ENCODE results near the gene COL4A1.

The COL4A1 gene

GRCh38 chr13:110233181-110233950 lies 73.6 kb downstream of the COL4A1 start:
- DNase-seq: no peak

GRCh38 chr13:110232756-110233155 lies 74.2 kb downstream of the COL4A1 start:
- DNase-seq: no peak

GRCh38 chr13:110232142-110232541 lies 74.8 kb downstream of the COL4A1 start:
- DNase-seq: no peak

GRCh38 chr13:110231348-110232047 lies 75.5 kb downstream of the COL4A1 start:
- DNase-seq: no peak

- no peak for DNase-seq
Measured at GRCh38 chr13:110230661-110231347, 76.2 kb downstream of the COL4A1 start.

- DNase-seq: no peak
Measured at GRCh38 chr13:110229905-110230563, 76.9 kb downstream of the COL4A1 start.

GRCh38 chr13:110228936-110229904 lies 77.7 kb downstream of the COL4A1 start:
- no peak for DNase-seq

GRCh38 chr13:110227864-110228643 lies 78.9 kb downstream of the COL4A1 start:
- no peak for DNase-seq

GRCh38 chr13:110227416-110227815 lies 79.5 kb downstream of the COL4A1 start:
- no peak for DNase-seq

GRCh38 chr13:110225609-110226574 lies 81.1 kb downstream of the COL4A1 start:
- no peak for DNase-seq

GRCh38 chr13:110225003-110225402 lies 82.0 kb downstream of the COL4A1 start:
- no peak for DNase-seq

- no peak for DNase-seq
Measured at GRCh38 chr13:110224519-110224918, 82.4 kb downstream of the COL4A1 start.

- no peak for DNase-seq
Measured at GRCh38 chr13:110221406-110222117, 85.4 kb downstream of the COL4A1 start.

GRCh38 chr13:110220471-110220870 lies 86.5 kb downstream of the COL4A1 start:
- no peak for DNase-seq

- DNase-seq: no peak
Measured at GRCh38 chr13:110218581-110219201, 88.3 kb downstream of the COL4A1 start.

GRCh38 chr13:110217811-110218210 lies 89.1 kb downstream of the COL4A1 start:
- no peak for DNase-seq

- no peak for DNase-seq
Measured at GRCh38 chr13:110217085-110217484, 89.9 kb downstream of the COL4A1 start.

- DNase-seq: no peak
Measured at GRCh38 chr13:110216398-110217041, 90.4 kb downstream of the COL4A1 start.
